ENCODE data around the gene DNM3.

Gene DNM3

DNA sequence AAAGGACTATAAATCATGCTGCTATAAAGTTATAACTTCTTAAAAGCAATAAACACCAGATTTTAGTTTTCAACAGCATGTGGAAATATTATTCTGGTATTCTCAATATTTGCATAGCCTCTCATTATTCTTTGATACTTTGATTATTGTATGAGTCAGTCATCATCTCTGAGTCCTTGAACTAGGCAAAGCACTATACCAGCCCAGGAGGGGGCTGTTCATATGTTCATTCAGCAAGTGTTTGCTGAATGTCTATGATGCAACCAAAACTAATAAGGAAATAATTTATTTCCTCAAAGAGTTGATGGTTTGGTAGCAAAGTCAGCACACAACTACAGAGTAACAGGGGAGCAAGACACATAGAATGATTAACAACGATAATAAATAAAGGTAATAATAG, 403.6 kb downstream of the DNM3 start (continued):
- TF ChIP-seq ZNF311 (tag by site-specific recombination; IDR thresholded peaks at IDR 0.05; ENCODE audit: borderline replicate concordance) (no peak), ZNF707 (tag by site-specific recombination; IDR thresholded peaks at IDR 0.05) (no peak), BCL11A (tag by site-specific recombination; IDR thresholded peaks at IDR 0.05; ENCODE audit: low read depth) (no peak), KLF9 (tag by site-specific recombination; IDR thresholded peaks at IDR 0.05; ENCODE audit: low read depth) (no peak), ZNF366 (tag by site-specific recombination; conservative IDR thresholded peaks at IDR 0.05) (no peak)
- TF ChIP-seq, protein P1, sequence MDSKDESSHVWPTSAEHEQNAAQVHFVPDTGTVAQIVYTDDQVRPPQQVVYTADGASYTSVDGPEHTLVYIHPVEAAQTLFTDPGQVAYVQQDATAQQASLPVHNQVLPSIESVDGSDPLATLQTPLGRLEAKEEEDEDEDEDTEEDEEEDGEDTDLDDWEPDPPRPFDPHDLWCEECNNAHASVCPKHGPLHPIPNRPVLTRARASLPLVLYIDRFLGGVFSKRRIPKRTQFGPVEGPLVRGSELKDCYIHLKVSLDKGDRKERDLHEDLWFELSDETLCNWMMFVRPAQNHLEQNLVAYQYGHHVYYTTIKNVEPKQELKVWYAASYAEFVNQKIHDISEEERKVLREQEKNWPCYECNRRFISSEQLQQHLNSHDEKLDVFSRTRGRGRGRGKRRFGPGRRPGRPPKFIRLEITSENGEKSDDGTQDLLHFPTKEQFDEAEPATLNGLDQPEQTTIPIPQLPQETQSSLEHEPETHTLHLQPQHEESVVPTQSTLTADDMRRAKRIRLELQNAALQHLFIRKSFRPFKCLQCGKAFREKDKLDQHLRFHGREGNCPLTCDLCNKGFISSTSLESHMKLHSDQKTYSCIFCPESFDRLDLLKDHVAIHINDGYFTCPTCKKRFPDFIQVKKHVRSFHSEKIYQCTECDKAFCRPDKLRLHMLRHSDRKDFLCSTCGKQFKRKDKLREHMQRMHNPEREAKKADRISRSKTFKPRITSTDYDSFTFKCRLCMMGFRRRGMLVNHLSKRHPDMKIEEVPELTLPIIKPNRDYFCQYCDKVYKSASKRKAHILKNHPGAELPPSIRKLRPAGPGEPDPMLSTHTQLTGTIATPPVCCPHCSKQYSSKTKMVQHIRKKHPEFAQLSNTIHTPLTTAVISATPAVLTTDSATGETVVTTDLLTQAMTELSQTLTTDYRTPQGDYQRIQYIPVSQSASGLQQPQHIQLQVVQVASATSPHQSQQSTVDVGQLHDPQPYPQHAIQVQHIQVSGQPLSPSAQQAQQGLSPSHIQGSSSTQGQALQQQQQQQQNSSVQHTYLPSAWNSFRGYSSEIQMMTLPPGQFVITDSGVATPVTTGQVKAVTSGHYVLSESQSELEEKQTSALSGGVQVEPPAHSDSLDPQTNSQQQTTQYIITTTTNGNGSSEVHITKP (tag by site-specific recombination; IDR thresholded peaks at IDR 0.05) = no peak
- TF ChIP-seq, protein P2, sequence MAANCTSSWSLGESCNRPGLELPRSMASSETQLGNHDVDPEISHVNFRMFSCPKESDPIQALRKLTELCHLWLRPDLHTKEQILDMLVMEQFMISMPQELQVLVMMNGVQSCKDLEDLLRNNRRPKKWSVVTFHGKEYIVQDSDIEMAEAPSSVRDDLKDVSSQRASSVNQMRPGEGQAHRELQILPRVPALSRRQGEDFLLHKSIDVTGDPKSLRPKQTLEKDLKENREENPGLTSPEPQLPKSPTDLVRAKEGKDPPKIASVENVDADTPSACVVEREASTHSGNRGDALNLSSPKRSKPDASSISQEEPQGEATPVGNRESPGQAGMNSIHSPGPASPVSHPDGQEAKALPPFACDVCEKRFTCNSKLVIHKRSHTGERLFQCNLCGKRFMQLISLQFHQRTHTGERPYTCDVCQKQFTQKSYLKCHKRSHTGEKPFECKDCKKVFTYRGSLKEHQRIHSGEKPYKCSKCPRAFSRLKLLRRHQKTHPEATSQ (tag by site-specific recombination; IDR thresholded peaks at IDR 0.05) = no peak

DNA sequence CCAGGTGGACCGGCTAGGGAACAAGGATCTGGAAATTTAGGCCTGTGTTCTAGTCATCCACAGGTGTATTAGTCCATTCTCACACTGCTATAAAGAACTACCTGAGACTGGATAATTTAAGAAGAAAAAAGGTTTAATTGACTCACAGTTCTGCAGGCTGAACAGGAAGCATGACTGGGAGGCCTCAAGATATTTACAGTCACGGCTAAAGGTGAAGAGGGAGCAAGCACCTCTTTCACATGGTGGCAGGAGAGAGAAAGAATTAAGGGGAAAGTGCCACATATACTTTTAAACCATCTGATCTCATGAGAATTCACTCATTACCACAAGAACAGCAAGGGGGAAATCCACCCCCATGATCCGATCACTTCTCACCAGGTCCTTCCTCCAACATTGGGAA, 404.5 kb downstream of the DNM3 start:
- CTCF ChIA-PET = no interaction called here
- POLR2A ChIA-PET = no interaction called here
- Histone ChIP-seq H3K9me3 (ENCODE audit: control insufficient read depth, insufficient read depth, low read depth, low read length) (no peaks in the 10 kb centered on the region), H3K4me3 (ENCODE audit: low read depth, low read length) (no peak overlapping the region), H3K4me1 (ENCODE audit: control insufficient read depth, insufficient read depth, low read length) (no peaks in the 10 kb centered on the region), H3K27ac (ENCODE audit: extremely low read depth, low read depth, low read length) (no peak overlapping the region), H3K36me3 (ENCODE audit: control insufficient read depth in 2 of 2, insufficient read depth in 1 of 2, low read length in 2 of 2) (no peaks in the 10 kb centered on the region)
- no peak for TF ChIP-seq ZFP41 (tag by site-specific recombination; IDR thresholded peaks at IDR 0.05; ENCODE audit: borderline replicate concordance)
- TF ChIP-seq, protein P3, sequence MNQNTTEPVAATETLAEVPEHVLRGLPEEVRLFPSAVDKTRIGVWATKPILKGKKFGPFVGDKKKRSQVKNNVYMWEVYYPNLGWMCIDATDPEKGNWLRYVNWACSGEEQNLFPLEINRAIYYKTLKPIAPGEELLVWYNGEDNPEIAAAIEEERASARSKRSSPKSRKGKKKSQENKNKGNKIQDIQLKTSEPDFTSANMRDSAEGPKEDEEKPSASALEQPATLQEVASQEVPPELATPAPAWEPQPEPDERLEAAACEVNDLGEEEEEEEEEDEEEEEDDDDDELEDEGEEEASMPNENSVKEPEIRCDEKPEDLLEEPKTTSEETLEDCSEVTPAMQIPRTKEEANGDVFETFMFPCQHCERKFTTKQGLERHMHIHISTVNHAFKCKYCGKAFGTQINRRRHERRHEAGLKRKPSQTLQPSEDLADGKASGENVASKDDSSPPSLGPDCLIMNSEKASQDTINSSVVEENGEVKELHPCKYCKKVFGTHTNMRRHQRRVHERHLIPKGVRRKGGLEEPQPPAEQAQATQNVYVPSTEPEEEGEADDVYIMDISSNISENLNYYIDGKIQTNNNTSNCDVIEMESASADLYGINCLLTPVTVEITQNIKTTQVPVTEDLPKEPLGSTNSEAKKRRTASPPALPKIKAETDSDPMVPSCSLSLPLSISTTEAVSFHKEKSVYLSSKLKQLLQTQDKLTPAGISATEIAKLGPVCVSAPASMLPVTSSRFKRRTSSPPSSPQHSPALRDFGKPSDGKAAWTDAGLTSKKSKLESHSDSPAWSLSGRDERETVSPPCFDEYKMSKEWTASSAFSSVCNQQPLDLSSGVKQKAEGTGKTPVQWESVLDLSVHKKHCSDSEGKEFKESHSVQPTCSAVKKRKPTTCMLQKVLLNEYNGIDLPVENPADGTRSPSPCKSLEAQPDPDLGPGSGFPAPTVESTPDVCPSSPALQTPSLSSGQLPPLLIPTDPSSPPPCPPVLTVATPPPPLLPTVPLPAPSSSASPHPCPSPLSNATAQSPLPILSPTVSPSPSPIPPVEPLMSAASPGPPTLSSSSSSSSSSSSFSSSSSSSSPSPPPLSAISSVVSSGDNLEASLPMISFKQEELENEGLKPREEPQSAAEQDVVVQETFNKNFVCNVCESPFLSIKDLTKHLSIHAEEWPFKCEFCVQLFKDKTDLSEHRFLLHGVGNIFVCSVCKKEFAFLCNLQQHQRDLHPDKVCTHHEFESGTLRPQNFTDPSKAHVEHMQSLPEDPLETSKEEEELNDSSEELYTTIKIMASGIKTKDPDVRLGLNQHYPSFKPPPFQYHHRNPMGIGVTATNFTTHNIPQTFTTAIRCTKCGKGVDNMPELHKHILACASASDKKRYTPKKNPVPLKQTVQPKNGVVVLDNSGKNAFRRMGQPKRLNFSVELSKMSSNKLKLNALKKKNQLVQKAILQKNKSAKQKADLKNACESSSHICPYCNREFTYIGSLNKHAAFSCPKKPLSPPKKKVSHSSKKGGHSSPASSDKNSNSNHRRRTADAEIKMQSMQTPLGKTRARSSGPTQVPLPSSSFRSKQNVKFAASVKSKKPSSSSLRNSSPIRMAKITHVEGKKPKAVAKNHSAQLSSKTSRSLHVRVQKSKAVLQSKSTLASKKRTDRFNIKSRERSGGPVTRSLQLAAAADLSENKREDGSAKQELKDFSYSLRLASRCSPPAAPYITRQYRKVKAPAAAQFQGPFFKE (tag by site-specific recombination; IDR thresholded peaks at IDR 0.05; ENCODE audit: borderline replicate concordance) = no peak
- TF ChIP-seq ZNF426 (tag by site-specific recombination; IDR thresholded peaks at IDR 0.05) = no peak
- TF ChIP-seq, protein P4, sequence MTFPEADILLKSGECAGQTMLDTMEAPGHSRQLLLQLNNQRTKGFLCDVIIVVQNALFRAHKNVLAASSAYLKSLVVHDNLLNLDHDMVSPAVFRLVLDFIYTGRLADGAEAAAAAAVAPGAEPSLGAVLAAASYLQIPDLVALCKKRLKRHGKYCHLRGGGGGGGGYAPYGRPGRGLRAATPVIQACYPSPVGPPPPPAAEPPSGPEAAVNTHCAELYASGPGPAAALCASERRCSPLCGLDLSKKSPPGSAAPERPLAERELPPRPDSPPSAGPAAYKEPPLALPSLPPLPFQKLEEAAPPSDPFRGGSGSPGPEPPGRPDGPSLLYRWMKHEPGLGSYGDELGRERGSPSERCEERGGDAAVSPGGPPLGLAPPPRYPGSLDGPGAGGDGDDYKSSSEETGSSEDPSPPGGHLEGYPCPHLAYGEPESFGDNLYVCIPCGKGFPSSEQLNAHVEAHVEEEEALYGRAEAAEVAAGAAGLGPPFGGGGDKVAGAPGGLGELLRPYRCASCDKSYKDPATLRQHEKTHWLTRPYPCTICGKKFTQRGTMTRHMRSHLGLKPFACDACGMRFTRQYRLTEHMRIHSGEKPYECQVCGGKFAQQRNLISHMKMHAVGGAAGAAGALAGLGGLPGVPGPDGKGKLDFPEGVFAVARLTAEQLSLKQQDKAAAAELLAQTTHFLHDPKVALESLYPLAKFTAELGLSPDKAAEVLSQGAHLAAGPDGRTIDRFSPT (tag by site-specific recombination; IDR thresholded peaks at IDR 0.05) = no peak
- no peak for TF ChIP-seq ZNF677 (tag by site-specific recombination; IDR thresholded peaks at IDR 0.05)
- no peak for TF ChIP-seq SALL2 (tag by site-specific recombination; IDR thresholded peaks at IDR 0.05; ENCODE audit: borderline replicate concordance)
- no peak for TF ChIP-seq ZNF211 (tag by site-specific recombination; IDR thresholded peaks at IDR 0.05; ENCODE audit: low read depth)
- no peak for TF ChIP-seq ZNF555 (tag by site-specific recombination; conservative IDR thresholded peaks at IDR 0.05)
- no peak for TF ChIP-seq ZNF660 (tag by site-specific recombination; IDR thresholded peaks at IDR 0.05)
- TF ChIP-seq YY1 (tag by site-specific recombination; IDR thresholded peaks at IDR 0.05) = no peak
- no peak for TF ChIP-seq ZNF791 (tag by site-specific recombination; IDR thresholded peaks at IDR 0.05)
- no peak for TF ChIP-seq ZNF747 (tag by site-specific recombination; IDR thresholded peaks at IDR 0.05)
- no peak for TF ChIP-seq ZNF248 (tag by site-specific recombination; IDR thresholded peaks at IDR 0.05)
- TF ChIP-seq ZNF529 (tag by site-specific recombination; IDR thresholded peaks at IDR 0.05; ENCODE audit: insufficient replicate concordance) = no peak
- TF ChIP-seq ZNF48 (tag by site-specific recombination; IDR thresholded peaks at IDR 0.05) = no peak
- no peak for TF ChIP-seq ZNF654 (tag by site-specific recombination; IDR thresholded peaks at IDR 0.05; ENCODE audit: low read depth)
- TF ChIP-seq REPIN1 (tag by site-specific recombination; IDR thresholded peaks at IDR 0.05; ENCODE audit: low read depth) = no peak
- TF ChIP-seq ZNF785 (tag by site-specific recombination; IDR thresholded peaks at IDR 0.05) = no peak
